IPS-NIHi11 (cell line): Measurements from ENCODE around the gene MAPK9.

Source experiments
- DNase-seq: peaks from one replicate; pipeline ENCODE4 v3.0.0; 2012; ENCODE audit warnings: mixed read lengths, low spot score

The MAPK9 gene

DNA sequence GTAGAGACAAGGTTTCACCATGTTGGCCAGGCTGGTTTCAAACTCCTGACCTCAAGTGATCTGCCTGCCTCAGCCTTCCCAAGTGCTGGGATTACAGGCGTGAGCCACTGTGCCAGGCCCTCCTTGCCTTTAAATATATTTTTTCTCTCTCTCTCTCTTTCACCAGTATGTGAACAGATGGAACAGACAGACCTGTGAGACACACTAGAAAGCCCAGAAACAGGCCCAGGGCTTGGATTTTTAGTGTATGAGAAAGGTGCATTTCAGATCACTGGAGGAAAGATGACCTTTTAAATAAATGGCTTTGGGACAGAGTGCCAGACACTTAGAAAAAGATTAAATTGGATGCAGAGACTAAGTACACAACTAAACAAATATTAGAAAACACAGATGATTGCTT lies 86.0 kb downstream of the MAPK9 start:
- DNase-seq, result no peak

DNA sequence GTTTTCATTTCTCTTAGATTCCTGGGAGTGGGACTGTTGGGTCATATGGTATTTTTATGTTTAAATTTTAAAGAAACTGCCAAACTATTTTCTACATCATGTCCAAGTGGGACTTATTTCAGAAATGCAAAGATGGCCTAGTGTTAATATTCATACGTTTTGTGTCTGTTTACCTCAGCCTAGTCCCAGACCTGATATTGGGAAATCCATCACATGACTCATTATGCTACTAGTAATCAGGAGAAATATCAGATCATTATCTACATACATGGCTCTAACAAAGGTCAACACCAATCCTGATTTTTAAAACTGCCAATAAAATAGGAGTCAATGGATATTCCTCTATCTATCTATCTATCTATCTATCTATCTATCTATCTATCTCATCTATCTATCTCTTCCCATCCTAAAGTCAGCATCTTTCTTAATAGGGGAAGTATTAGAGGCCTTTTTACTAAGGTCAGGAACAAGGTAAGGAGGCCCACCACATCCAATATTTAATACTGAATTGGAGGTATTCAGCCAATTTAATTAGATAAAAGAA lies 87.5 kb downstream of the MAPK9 start:
- DNase-seq, result no peak

DNA sequence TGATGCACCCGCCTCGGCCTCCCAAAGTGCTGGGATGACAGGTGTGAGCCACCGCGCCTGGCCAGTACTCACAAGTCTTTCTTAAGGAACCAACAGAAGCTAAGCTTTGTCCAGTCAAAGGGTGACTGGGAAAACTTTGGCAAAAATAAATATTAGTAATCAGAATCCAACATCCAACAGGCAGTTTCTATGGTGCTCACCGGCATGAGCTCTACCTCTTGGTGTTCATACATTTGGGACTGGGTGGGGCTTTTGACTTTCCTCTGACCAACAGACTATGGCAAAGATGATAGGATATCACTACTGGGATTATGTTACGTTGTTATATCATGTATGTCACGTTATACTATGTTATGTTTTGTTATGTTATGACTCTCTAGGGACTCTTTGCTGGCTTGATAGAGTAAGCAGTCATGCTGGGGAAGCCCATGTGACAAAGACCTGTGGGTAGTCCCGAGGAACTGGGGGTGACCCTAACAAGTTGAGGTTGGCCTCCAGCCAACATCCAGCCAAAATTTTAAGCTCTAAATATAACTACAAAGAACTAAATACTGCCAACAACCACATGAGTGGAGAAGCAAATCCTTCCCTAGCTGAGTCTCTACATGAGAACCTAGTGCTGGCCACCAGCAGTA lies 88.8 kb downstream of the MAPK9 start:
- DNase-seq, result no peak

DNA sequence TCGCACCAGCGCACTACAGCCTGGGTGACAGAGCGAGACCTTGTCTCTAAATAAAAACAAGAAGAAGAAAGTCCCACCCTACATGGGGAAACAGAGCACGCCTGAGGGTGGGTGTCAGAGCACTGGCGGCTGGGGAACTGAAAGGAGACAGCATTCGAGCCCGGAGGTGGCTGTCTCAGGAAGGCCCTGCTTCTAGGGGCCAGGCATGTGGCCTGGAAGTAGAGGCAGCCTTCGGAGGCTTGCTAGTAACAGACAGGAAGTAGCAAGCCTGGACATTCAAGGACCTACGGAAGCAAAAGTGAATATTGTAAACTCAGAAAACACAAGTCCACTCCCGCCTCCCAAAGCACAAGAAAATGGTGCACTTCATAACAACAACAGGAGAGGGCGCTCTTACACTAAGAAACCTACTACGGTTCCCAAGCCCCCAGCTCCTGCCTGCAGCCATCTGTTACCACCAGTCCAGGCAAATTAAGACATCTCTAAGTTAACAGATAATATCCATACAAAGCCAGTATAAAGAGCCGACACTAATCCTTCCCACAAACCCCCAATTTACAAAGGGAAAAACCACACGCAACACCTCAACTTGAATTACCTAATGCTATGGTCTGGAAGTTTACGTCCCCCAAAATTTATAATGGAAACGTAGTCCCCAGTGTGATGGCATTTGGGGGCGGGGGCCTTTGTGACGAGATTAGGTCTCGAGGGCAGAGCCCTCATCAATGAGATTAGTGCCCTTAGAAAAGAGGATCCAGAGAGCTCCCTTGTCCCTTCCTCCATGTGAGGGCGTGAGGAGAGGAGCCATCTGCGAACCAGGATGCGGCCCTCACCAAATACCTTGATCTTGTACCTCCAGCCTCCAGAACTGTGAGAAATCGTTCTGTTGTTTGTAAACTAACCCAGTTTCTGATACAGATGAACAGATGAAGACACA lies 90.6 kb downstream of the MAPK9 start:
- peak; percentile 85 for DNase-seq

DNA sequence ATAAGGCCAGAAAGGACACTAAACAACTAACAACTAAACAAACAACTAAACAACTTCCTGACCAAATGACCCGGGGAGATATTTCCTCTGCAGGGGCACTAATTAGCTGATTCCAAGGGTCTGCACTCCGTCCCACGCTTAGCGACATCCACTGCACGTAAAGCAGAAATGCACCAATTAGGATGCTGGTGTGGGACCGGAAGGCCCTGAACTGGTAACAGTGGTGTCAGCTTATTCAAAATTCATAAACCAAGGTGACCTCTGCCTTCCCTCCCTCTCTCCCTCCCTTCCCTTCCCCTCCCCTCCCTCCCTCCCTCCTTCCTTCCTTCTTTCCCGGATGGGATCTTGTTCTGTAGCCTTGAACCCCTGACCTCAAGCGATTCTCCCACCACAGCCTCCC lies 92.5 kb downstream of the MAPK9 start:
- no peak for DNase-seq

DNA sequence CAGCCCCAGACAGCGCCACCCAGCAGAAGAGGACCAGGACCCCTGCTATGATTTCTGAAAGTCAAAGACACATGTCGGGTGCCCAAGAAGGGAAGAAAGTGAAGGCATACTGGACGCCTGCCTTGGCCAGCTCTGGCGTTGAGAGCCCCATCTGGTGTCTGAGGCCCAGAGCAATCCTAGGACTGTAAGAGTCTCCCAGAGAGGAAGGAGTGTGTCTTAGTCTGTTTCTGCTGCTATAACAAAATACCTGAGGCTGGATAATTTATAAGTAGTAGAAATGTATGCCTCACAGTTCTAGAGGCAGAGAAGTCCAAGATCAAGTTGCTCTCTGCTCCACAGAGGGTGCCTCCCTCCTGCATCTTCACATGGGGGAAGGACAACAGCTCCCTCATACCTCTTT lies 93.7 kb downstream of the MAPK9 start:
- no peak for DNase-seq

DNA sequence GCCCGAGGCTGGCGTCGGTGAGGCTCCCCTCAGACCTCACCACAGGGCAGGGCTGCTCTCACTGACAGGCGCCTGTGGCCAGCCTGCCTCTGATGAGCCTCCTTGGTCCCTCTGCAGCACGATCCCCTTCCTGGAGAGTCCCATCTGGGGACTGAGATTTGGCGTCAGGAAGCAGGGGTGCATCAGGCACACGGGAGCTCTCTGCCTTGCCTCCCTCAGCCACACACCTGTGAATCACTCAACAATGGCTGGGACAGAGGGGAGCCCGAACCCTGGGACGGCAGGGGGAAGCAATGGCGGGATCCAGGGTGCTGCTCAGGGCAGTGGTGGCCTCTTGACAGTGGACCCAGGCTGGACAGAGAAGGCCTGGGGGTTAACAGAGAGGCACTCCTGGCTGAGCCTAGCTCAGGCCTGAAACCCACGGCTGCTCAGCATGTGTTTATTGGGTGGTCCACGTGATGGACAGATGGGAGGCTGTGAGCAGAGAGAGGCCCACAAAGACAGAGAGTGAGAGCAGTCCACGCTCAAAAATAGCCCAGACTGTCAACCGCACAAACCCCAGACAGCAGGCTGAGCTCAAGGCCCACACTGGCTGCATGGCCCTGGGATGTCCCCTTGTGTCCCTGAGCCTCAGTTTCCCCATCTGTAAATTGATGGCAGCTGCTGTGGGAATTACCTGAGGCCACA lies 94.7 kb downstream of the MAPK9 start:
- no peak for DNase-seq

DNA sequence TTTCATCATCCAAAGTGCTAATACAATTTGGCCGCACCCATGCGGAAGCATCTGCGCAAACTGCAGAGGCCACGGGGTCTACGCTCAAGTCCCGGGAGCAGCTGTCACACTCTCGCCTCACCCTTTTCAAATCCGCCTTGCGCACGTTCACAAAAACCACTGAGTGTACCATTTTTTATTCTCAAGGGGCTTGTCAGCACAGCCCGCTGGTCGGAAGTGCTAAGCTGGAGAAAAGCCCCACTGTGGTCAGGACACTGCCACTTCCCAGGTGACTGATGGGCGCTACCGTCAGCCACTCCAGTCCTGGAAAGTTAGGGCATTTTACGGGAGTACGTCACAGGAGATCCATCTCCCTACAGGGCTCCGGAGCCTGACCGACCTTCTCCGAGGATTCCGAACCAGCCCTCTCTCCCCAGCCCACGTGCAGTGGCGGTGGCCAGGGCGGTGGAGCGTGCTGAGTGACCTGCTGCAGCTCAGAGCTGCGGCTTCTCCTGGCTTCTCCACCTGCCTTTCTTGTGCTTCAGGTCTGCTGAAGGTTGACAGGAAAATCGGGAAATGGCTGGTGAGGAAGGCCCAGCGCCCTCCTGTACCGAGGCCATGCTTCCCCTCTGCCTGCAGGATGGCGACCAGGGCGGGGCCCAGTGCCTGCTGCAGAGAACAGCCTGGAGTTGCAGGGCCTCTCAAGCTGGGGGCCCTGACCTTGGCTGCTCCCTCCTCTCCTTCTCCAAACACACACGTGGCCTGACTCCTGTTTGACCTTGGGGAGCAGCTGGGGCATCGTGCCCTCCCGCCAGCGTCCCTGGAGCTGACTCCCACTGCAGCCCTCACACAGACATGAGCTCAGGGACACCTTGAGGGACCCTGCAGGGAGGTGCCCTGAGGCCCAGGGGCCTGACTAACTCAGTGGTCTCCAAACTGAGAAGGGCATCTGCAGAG lies 97.2 kb downstream of the MAPK9 start:
- no peak for DNase-seq

DNA sequence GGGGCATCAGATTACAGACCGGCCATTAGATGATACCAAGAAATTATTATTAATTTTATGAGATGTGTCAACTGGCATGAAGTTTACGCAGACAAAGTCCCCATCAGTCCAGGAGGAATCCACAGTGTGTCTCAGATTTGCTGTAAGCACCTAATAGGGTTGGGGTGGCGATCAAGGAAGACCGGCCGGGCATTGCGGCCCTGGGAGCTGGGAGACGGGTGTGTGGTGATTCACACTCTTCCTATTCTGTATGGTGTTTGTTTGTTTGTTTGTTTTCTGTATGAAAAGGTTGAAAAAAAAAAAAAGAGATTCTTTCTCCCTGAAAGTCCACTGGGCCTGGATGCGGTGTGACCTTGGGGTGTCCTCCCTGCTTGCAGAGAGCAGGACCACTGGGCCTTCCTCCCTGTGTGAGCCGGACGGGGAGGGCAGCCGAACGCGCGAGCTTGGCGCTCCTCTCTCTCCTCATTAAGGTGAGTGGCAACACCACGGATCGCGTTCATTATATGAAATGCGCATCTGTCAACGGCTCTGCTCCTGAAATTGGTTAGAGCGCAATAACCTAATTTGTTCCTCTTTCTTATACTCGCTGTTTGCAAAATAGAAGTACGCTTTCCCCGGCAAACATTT lies 98.0 kb downstream of the MAPK9 start:
- no peak for DNase-seq

DNA sequence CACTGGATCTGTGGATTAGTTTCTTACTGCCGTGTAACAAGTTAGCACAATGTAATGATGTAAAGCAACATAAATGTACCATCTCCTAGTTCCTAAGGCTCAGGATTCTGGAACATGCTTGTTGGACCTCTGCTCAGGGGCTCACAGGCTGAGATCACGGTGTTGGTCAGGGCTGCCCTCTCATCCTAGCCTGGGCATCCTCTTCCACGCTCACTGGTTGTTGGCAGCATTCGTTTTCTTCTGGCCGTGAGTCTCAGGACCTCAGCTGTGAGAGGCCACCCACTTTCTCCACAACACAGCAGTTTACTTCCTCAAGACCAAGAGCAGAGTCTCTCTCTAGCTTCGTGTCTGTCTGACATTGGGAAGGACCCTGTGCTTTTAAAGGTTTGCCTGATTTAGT lies 100.2 kb downstream of the MAPK9 start:
- DNase-seq, result no peak

DNA sequence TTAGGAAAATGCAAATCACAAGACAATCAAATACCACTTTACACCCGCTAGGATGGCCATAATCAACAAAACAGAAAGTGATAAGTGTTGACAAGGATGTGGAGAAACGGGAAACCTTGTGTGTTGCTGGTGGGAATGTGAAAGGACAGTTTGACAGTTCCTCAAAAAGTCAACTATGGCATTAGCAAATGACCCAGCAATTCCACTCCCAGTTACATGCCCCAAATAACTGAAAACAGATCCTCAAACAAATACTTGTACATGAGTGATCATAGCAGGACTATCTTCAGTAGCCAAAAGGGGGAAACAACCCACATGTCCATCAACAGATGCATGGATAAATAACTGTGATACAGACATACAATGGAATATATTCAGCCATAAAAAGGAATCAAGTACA lies 104.1 kb downstream of the MAPK9 start:
- DNase-seq, result no peak
